Fibroblast of villous mesenchyme (primary cell): ENCODE measurements around the gene GSKIP. TPM values are rescaled to one million over a fixed set of nuclear protein-coding genes. Genes with fewer than 3 reads are reported as not detected.
"Not testable (repeated sequence)": the region's sequence is repeated elsewhere in the genome, so short reads cannot be mapped to it uniquely, and the experiment has no call there.

Experiments
- DNase-seq: peaks from one replicate; pipeline ENCODE4 v3.0.0-alpha.2; 2010; ENCODE audit warnings: low read depth
- H3K4me3 ChIP-seq: 2 replicates; pipeline ENCODE4 v1.5.1; 2011; ENCODE audit warnings: low read depth, mild to moderate bottlenecking, low read length
- CTCF ChIP-seq: IDR thresholded peaks from 2 replicates; pipeline ENCODE4 v1.5.1; 2012; ENCODE audit warnings: low read depth, mild to moderate bottlenecking, low read length; ENCODE audit not compliant: insufficient read depth
- total RNA-seq: library from RNA; depleted of rRNA; stranded (reverse); fragments of >200 nt; gene quantifications from 2 replicates; pipeline ENCODE4 v1.2.3, GENCODE V29; 2012

Gene GSKIP
- total RNA-seq, 1 donor = 45.8 TPM

- no peak overlapping the region for H3K4me3 ChIP-seq
- no peak for TF ChIP-seq CTCF
- no peak for DNase-seq
These were observed 22.0 kb upstream of the GSKIP start for GRCh38 chr14:96341323-96341722.

GRCh38 chr14:96345669-96346068, 17.7 kb upstream of the GSKIP start:
- no peak for DNase-seq
- no peak overlapping the region for H3K4me3 ChIP-seq
- no peak for TF ChIP-seq CTCF

- H3K4me3 ChIP-seq, DNase-seq: not testable (repeated sequence)
These were observed 15.4 kb upstream of the GSKIP start for GRCh38 chr14:96347957-96348356.

GRCh38 chr14:96349286-96350075, 13.8 kb upstream of the GSKIP start:
- H3K4me3 ChIP-seq = no peak overlapping the region
- no peak for DNase-seq
- TF ChIP-seq CTCF = no peak

GRCh38 chr14:96351986-96352385, 11.3 kb upstream of the GSKIP start:
- no peak overlapping the region for H3K4me3 ChIP-seq
- no peak for TF ChIP-seq CTCF
- peak; percentile 11 for DNase-seq

GRCh38 chr14:96352708-96353107, 10.6 kb upstream of the GSKIP start:
- no peak for TF ChIP-seq CTCF
- H3K4me3 ChIP-seq = no peak overlapping the region
- no peak for DNase-seq

- no peak for DNase-seq
- H3K4me3 ChIP-seq = no peak overlapping the region
- no peak for TF ChIP-seq CTCF
These were observed 9.1 kb upstream of the GSKIP start for GRCh38 chr14:96354246-96354645.
